HCT116 (cell line): ENCODE results near the gene TMEM139. TPM values are rescaled to one million over a fixed set of nuclear protein-coding genes. Genes with fewer than 3 reads are reported as not detected.

Source experiments
- ATAC-seq: fragments of 200-7000 bp; cut with Tn5 transposase; 2 replicates; pipeline ENCODE4 v1.9.1; 2020; ENCODE audit warnings: mild to moderate bottlenecking, moderate library complexity
- BruUV-seq: library from RNA; stranded (reverse); fragments of 400-500 nt; replicated peaks from 2 replicates; lab custom pipeline; 2021; lab: Mats Ljungman, UMichigan
- CTCF ChIA-PET: fragments of 300-600 bp; sonication (Branson Sonifier 250); formaldehyde crosslinking; loops from one replicate; lab custom pipeline; 2021; ENCODE audit warnings: antibody characterized with exemption; lab: Charles Lee
- POLR2A ChIA-PET: fragments of 300-600, 350-600 bp; sonication (Branson Sonifier 250); formaldehyde crosslinking; loops from one replicate; lab custom pipeline; 2021; ENCODE audit warnings: antibody characterized with exemption; lab: Charles Lee
- RAD21 ChIA-PET, 2 experiments: fragments of 300-600 bp; sonication (Branson Sonifier 250); formaldehyde crosslinking; loops; one replicate each; lab custom pipeline; 2023; ENCODE audit warnings: low total read pairs in 2 of 2; ENCODE audit not compliant: uncharacterized antibody in 2 of 2, unreplicated experiment in 2 of 2, low non-redundant PET in 1 of 2; lab: Charles Lee
- DNase-seq: peaks from one replicate; pipeline ENCODE4 v3.0.0-alpha.2; 2010; ENCODE audit warnings: low read depth, low spot score
- H2AFZ ChIP-seq: fragments of 200-600 bp; shearing (Covaris generic), sonication (generic); 2 replicates; pipeline ENCODE4 v1.6.1; 2017; ENCODE audit warnings: low read depth, mixed run types, mixed read lengths, antibody characterized with exemption, low read length; ENCODE audit not compliant: poor library complexity, severe bottlenecking
- H3K27ac ChIP-seq: 2 replicates; pipeline ENCODE4 v1.5.1; 2012; ENCODE audit warnings: low read depth, low read length
- H3K27me3 ChIP-seq: fragments of 200-600 bp; sonication (generic); 2 replicates; pipeline ENCODE4 v1.6.1; 2016; ENCODE audit warnings: mixed run types, low read length, mixed read lengths; ENCODE audit not compliant: insufficient read depth
- H3K36me3 ChIP-seq, 2 experiments: fragments of 200-500 bp in 1 of 2; fragments of 200-600 bp in 1 of 2; sonication (Bioruptor generic) in 1 of 2; sonication (generic) in 1 of 2; 2 replicates each; pipeline versions ENCODE4 v1.5.1 to v1.6.1; 2014 to 2016; ENCODE audit warnings: low read length in 2 of 2, inconsistent platforms in 1 of 2, mixed read lengths in 1 of 2, mixed run types in 1 of 2; ENCODE audit not compliant: insufficient read depth in 2 of 2, control insufficient read depth in 1 of 2
- H3K4me1 ChIP-seq, 2 experiments: fragments of 200-600 bp in 1 of 2; sonication (generic) in 1 of 2; 2 replicates each; pipeline versions ENCODE4 v1.5.1 to v1.6.1; 2012 to 2017; ENCODE audit warnings: low read length in 2 of 2, inconsistent platforms in 1 of 2, mild to moderate bottlenecking in 1 of 2, mixed read lengths in 1 of 2, mixed run types in 1 of 2, moderate library complexity in 1 of 2; ENCODE audit not compliant: insufficient read depth in 2 of 2, control insufficient read depth in 1 of 2
- H3K4me2 ChIP-seq: fragments of 200-600 bp; sonication (generic); 2 replicates; pipeline ENCODE4 v1.6.1; 2017; ENCODE audit warnings: mixed run types, low read length, mixed read lengths
- H3K4me3 ChIP-seq, 2 experiments: fragments of 200-600 bp in 1 of 2; sonication (generic) in 1 of 2; replicated peaks in 1 of 2; 2 replicates each; pipeline ENCODE4 v1.5.1; 2011 to 2016; ENCODE audit warnings: low read length in 2 of 2, control low read depth in 1 of 2, low read depth in 1 of 2, mild to moderate bottlenecking in 1 of 2, mixed read lengths in 1 of 2, mixed run types in 1 of 2
- H3K79me2 ChIP-seq: fragments of 200-600 bp; sonication (generic); 2 replicates; pipeline ENCODE4 v1.6.1; 2017; ENCODE audit warnings: mild to moderate bottlenecking, mixed run types, low read length, moderate library complexity, mixed read lengths; ENCODE audit not compliant: insufficient read depth
- H3K9ac ChIP-seq: fragments of 200-600 bp; sonication (generic); 2 replicates; pipeline ENCODE4 v1.6.1; 2016; ENCODE audit warnings: low read length, mixed read lengths
- H3K9me2 ChIP-seq: fragments of 200-600 bp; sonication (generic), shearing (Covaris generic); 2 replicates; pipeline ENCODE4 v1.6.1; 2017; ENCODE audit warnings: mixed run types, mild to moderate bottlenecking, moderate library complexity; ENCODE audit not compliant: insufficient read depth
- H3K9me3 ChIP-seq, 2 experiments: fragments of 200-500 bp in 1 of 2; fragments of 200-600 bp in 1 of 2; sonication (Bioruptor generic) in 1 of 2; sonication (generic) in 1 of 2; 2 replicates each; pipeline ENCODE4 v1.6.1; 2014 to 2017; ENCODE audit warnings: low read length in 2 of 2, mixed read lengths in 2 of 2, inconsistent platforms in 1 of 2, low read depth in 1 of 2, mild to moderate bottlenecking in 1 of 2, mixed run types in 1 of 2, moderate library complexity in 1 of 2; ENCODE audit not compliant: control insufficient read depth in 1 of 2, insufficient read depth in 1 of 2
- H4K20me1 ChIP-seq: fragments of 200-600 bp; sonication (generic), shearing (Covaris generic); 2 replicates; pipeline ENCODE4 v1.6.1; 2017; ENCODE audit warnings: mixed run types, mild to moderate bottlenecking, moderate library complexity; ENCODE audit not compliant: insufficient read depth
- ATF3 ChIP-seq: IDR thresholded peaks from 2 replicates; pipeline ENCODE4 v1.6.1; 2012
- CBX3 ChIP-seq: IDR thresholded peaks from 2 replicates; pipeline ENCODE4 v1.6.1; 2012; ENCODE audit warnings: low read depth
- CEBPB ChIP-seq: IDR thresholded peaks from 2 replicates; pipeline ENCODE4 v1.6.1; 2012; ENCODE audit warnings: low read depth
- EGR1 ChIP-seq: IDR thresholded peaks from 2 replicates; pipeline ENCODE4 v1.6.1; 2012; ENCODE audit warnings: low read depth
- ELF1 ChIP-seq: IDR thresholded peaks from 2 replicates; pipeline ENCODE4 v1.6.1; 2012; ENCODE audit warnings: low read depth, borderline replicate concordance
- EZH2 ChIP-seq: fragments of 200-600 bp; sonication (generic); IDR thresholded peaks from 2 replicates; pipeline ENCODE4 v1.6.1; 2017; ENCODE audit warnings: antibody characterized with exemption, mixed run types
- EZH2phosphoT487 ChIP-seq: fragments of 200-600 bp; IDR thresholded peaks from 2 replicates; pipeline ENCODE4 v1.6.1; 2018; ENCODE audit warnings: antibody characterized with exemption, borderline replicate concordance
- JUND ChIP-seq: IDR thresholded peaks from 2 replicates; pipeline ENCODE4 v1.6.1; 2012
- POLR2AphosphoS5 ChIP-seq: IDR thresholded peaks from 2 replicates; pipeline ENCODE4 v1.6.1; 2011; ENCODE audit warnings: mild to moderate bottlenecking, low read depth, low read length, moderate library complexity
- RAD21 ChIP-seq: IDR thresholded peaks from 2 replicates; pipeline ENCODE4 v1.6.1; 2012; ENCODE audit warnings: low read depth, mild to moderate bottlenecking
- REST ChIP-seq: IDR thresholded peaks from 2 replicates; pipeline ENCODE4 v1.6.1; 2012; ENCODE audit warnings: low read depth
- SIN3A ChIP-seq: IDR thresholded peaks from 2 replicates; pipeline ENCODE4 v1.6.1; 2012; ENCODE audit warnings: low read depth
- SP1 ChIP-seq: IDR thresholded peaks from 2 replicates; pipeline ENCODE4 v1.6.1; 2012; ENCODE audit warnings: low read depth
- TCF7L2 ChIP-seq: IDR thresholded peaks from 2 replicates; pipeline ENCODE4 v1.7.0; 2011; ENCODE audit warnings: borderline replicate concordance, inconsistent platforms; ENCODE audit not compliant: insufficient read depth, insufficient read length; ENCODE audit errors: extremely low read depth
- ZBTB33 ChIP-seq: IDR thresholded peaks from 2 replicates; pipeline ENCODE4 v1.6.1; 2011; ENCODE audit warnings: mild to moderate bottlenecking, low read length, moderate library complexity; ENCODE audit not compliant: insufficient replicate concordance; ENCODE audit errors: extremely low read depth
- ZFX ChIP-seq: fragments of 450-650 bp; IDR thresholded peaks from 2 replicates; pipeline ENCODE4 v1.6.1; 2017
- intact Hi-C: fragments of 100-400 bp; cut with micrococcal nuclease; formaldehyde crosslinking; loops from 2 replicates; pipeline ENCODE4 v1.10.0; 2022
- total RNA-seq: library from RNA; stranded (reverse); gene quantifications from one replicate; pipeline ENCODE4 v1.2.1, GENCODE V29; 2021; ENCODE audit not compliant: unreplicated experiment
- TF ChIP-seq, protein P1 (sequence below), 3 experiments: fragments of 200-600 bp in 1 of 3; sonication (generic) in 1 of 3; IDR thresholded peaks in 2 of 3; conservative IDR thresholded peaks in 1 of 3; 2 replicates each; pipeline ENCODE4 v1.5.1; 2012 to 2017; ENCODE audit warnings: low read depth in 2 of 3, low read length in 2 of 3, antibody characterized with exemption in 1 of 3, borderline replicate concordance in 1 of 3, control low read depth in 1 of 3, mild to moderate bottlenecking in 1 of 3, mixed read lengths in 1 of 3, mixed run types in 1 of 3, moderate library complexity in 1 of 3; ENCODE audit not compliant: insufficient read depth in 1 of 3
- TF ChIP-seq, protein P2 (sequence below): IDR thresholded peaks from 2 replicates; pipeline ENCODE4 v1.6.1; 2012

The TMEM139 gene
- total RNA-seq, 1 experiment from 2014 or later = 9.9 TPM

- no peak overlapping the region for H2AFZ ChIP-seq
- no peaks in the 10 kb centered on the region for H3K27me3 ChIP-seq
- H3K9ac ChIP-seq = no peak overlapping the region
- H3K79me2 ChIP-seq = no peaks in the 10 kb centered on the region
- DNase-seq = no peak
- no peak overlapping the region for H3K27ac ChIP-seq
- POLR2A ChIA-PET = no interaction called here
- CTCF ChIA-PET = interaction anchor here (0.6 kb wide), 1 partner anchor 96 kb away, joined by 4 read pairs; no protein-coding TSS in a partner anchor
- intact Hi-C loops = no loop called here
- no peaks in the 10 kb centered on the region for H3K9me3 ChIP-seq
- H4K20me1 ChIP-seq = no peaks in the 10 kb centered on the region
- no TSS peak for BruUV-seq
- H3K4me1 ChIP-seq = no peaks in the 10 kb centered on the region
- RAD21 ChIA-PET = no interaction called here
- TF ChIP-seq ELF1 (no peak), SP1 (no peak), EZH2 (no peak), ATF3 (no peak), EZH2phosphoT487 (no peak), POLR2AphosphoS5 (no peak), REST (no peak), TCF7L2 (no peak), CEBPB (no peak), SIN3A (no peak), RAD21 (no peak), EGR1 (no peak), JUND (no peak), ZFX (no peak), ZBTB33 (no peak), CBX3 (no peak)
- TF ChIP-seq, protein P1, sequence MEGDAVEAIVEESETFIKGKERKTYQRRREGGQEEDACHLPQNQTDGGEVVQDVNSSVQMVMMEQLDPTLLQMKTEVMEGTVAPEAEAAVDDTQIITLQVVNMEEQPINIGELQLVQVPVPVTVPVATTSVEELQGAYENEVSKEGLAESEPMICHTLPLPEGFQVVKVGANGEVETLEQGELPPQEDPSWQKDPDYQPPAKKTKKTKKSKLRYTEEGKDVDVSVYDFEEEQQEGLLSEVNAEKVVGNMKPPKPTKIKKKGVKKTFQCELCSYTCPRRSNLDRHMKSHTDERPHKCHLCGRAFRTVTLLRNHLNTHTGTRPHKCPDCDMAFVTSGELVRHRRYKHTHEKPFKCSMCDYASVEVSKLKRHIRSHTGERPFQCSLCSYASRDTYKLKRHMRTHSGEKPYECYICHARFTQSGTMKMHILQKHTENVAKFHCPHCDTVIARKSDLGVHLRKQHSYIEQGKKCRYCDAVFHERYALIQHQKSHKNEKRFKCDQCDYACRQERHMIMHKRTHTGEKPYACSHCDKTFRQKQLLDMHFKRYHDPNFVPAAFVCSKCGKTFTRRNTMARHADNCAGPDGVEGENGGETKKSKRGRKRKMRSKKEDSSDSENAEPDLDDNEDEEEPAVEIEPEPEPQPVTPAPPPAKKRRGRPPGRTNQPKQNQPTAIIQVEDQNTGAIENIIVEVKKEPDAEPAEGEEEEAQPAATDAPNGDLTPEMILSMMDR (IDR thresholded peaks at IDR 0.05 in 2 of 3, conservative IDR thresholded peaks at IDR 0.05 in 1 of 3; ENCODE audit: borderline replicate concordance in 1 of 3, insufficient read depth in 1 of 3, low read depth in 2 of 3, low read length in 2 of 3) = no peak
- TF ChIP-seq, protein P2, sequence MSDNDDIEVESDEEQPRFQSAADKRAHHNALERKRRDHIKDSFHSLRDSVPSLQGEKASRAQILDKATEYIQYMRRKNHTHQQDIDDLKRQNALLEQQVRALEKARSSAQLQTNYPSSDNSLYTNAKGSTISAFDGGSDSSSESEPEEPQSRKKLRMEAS = no peak
- ATAC-seq = no peak
- no peak overlapping the region for H3K4me3 ChIP-seq
- H3K4me2 ChIP-seq = no peak overlapping the region
- H3K9me2 ChIP-seq = no peaks in the 10 kb centered on the region
- no peaks in the 10 kb centered on the region for H3K36me3 ChIP-seq
These were observed 38.2 kb downstream of the TMEM139 start for GRCh38 chr7:143322760-143323633.
